Lower lobe of right lung (tissue), 2 donors: ENCODE data around the gene THSD8. TPM values are rescaled to one million over a fixed set of nuclear protein-coding genes. Genes with fewer than 3 reads are reported as not detected.

Experiments
- ATAC-seq, 2 donors: fragments of 200-7000 bp; cut with Tn5 transposase; one replicate each; pipeline ENCODE4 v1.9.1; 2020 to 2022; ENCODE audit warnings: mild to moderate bottlenecking in 2 of 2, moderate library complexity in 2 of 2
- DNase-seq: peaks from one replicate; pipeline ENCODE4 v3.0.0-alpha.2; 2020
- H3K27ac ChIP-seq: fragments of 200-600 bp; one replicate; pipeline ENCODE4 v1.8.0; 2022
- H3K27me3 ChIP-seq: fragments of 200-600 bp; one replicate; pipeline ENCODE4 v1.8.0; 2022; ENCODE audit warnings: low read depth
- H3K36me3 ChIP-seq: fragments of 200-600 bp; one replicate; pipeline ENCODE4 v1.8.0; 2022; ENCODE audit warnings: mild to moderate bottlenecking
- H3K4me1 ChIP-seq: fragments of 200-600 bp; one replicate; pipeline ENCODE4 v1.8.0; 2022
- H3K4me3 ChIP-seq: fragments of 200-600 bp; one replicate; pipeline ENCODE4 v1.8.0; 2022; ENCODE audit warnings: mild to moderate bottlenecking
- H3K9me3 ChIP-seq: fragments of 200-600 bp; one replicate; pipeline ENCODE4 v1.8.0; 2022
- intact Hi-C: fragments of 100-400 bp; cut with DNase I; formaldehyde crosslinking; loops from one replicate; pipeline ENCODE4 v1.11.0; 2022
- total RNA-seq: library from RNA; stranded (reverse); fragmentation: NEBNext Ultra II Directional; extraction: Animal tissue kit (Norgen Biotek cat#: 25700); gene quantifications from one replicate; pipeline ENCODE4 v1.2.1, GENCODE V29; 2021
- TF ChIP-seq, protein P1 (sequence below): fragments of 200-600 bp; IDR thresholded peaks from one replicate; pipeline ENCODE4 v1.8.0; 2022; ENCODE audit warnings: antibody characterized with exemption, mild to moderate bottlenecking
- donor health status: DM: no; HTN: yes; CAD: no; lungs with severe emphysema.

Gene THSD8
- total RNA-seq, 1 donor from 2014 or later: 1.5 TPM

DNA sequence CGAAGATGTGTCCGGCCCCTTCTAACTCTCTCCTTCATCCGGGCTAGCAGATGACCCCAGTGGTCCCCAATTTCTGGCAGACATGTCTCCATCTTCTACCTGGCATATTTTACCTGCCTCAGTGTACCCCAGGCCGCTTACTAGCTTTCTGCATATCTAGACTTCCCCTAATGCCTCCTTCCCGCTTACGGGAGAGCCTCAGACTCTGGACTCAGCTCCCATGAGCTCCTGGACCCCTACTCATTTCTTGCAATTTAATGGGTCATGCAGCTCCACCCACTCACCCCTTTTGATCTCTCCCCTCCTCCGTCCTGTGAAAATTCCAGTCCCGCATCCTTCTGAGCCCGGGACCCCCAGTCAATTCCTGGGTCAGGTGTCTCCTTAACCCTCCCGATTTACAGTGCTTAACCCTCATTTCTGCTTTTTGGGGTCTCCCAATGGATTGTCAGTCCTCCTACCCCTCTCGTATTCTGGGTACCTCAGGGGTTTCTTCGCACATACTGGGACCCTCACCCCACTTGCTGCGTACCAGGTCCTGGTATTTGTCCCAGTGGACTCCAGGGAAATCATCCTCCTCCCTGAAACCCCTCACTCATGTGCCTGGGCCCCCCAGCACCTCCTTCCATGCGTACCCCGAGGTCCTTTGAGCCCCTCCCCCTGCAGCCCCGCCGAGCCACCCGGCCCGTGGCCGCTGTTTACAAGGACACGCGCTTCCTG, 11.1 kb upstream of the THSD8 start:
- intact Hi-C loops: no loop called here
- peak overlapping the region; percentile 95 for H3K4me3 ChIP-seq
- TF ChIP-seq, protein P1, sequence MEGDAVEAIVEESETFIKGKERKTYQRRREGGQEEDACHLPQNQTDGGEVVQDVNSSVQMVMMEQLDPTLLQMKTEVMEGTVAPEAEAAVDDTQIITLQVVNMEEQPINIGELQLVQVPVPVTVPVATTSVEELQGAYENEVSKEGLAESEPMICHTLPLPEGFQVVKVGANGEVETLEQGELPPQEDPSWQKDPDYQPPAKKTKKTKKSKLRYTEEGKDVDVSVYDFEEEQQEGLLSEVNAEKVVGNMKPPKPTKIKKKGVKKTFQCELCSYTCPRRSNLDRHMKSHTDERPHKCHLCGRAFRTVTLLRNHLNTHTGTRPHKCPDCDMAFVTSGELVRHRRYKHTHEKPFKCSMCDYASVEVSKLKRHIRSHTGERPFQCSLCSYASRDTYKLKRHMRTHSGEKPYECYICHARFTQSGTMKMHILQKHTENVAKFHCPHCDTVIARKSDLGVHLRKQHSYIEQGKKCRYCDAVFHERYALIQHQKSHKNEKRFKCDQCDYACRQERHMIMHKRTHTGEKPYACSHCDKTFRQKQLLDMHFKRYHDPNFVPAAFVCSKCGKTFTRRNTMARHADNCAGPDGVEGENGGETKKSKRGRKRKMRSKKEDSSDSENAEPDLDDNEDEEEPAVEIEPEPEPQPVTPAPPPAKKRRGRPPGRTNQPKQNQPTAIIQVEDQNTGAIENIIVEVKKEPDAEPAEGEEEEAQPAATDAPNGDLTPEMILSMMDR: no peak
- H3K9me3 ChIP-seq: no peaks in the 10 kb centered on the region
- H3K4me1 ChIP-seq: peaks cover 52% of the 10 kb centered on the region
- DNase-seq (no peak), ATAC-seq (no peak)
- no peaks in the 10 kb centered on the region for H3K27me3 ChIP-seq
- peak overlapping the region; percentile 99 for H3K27ac ChIP-seq
- H3K36me3 ChIP-seq: no peaks in the 10 kb centered on the region

DNA sequence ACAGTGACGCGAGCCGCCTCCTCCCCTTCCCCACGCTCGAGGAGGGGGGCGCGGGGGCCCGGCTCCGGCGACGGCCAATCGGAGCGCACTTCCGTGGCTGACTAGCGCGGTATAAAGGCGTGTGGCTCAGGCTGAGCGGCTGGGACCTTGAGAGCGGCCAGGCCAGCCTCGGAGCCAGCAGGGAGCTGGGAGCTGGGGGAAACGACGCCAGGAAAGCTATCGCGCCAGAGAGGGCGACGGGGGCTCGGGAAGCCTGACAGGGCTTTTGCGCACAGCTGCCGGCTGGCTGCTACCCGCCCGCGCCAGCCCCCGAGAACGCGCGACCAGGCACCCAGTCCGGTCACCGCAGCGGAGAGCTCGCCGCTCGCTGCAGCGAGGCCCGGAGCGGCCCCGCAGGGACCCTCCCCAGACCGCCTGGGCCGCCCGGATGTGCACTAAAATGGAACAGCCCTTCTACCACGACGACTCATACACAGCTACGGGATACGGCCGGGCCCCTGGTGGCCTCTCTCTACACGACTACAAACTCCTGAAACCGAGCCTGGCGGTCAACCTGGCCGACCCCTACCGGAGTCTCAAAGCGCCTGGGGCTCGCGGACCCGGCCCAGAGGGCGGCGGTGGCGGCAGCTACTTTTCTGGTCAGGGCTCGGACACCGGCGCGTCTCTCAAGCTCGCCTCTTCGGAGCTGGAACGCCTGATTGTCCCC, 10.4 kb upstream of the THSD8 start, which contains the start of gene JUNB:
Gene JUNB, plus strand, starts transcription at position 142 of the 706 bp plus-strand sequence. Its CDS starts 286 bp downstream, at position 428.
- intact Hi-C loops: no loop called here
- TF ChIP-seq, protein P1: no peak
- no peaks in the 10 kb centered on the region for H3K36me3 ChIP-seq
- H3K27me3 ChIP-seq: no peaks in the 10 kb centered on the region
- DNase-seq (peak; percentile 98), ATAC-seq (peak; percentile 65 to 76)
- H3K4me1 ChIP-seq: peaks cover 52% of the 10 kb centered on the region
- peak within 1 kb of the TSS; percentile 99 for H3K27ac ChIP-seq
- H3K9me3 ChIP-seq: no peaks in the 10 kb centered on the region
- peak within 1 kb of the TSS; percentile 95 for H3K4me3 ChIP-seq

GRCh38 chr19:12792051-12792852, 9.6 kb upstream of the THSD8 start:
- intact Hi-C loops: no loop called here
- no peaks in the 10 kb centered on the region for H3K9me3 ChIP-seq
- H3K4me1 ChIP-seq: peaks cover 45% of the 10 kb centered on the region
- peak overlapping the region; percentile 99 for H3K27ac ChIP-seq
- DNase-seq: peak; percentile 90
- TF ChIP-seq, protein P1: no peak
- peaks cover 5% of the 10 kb centered on the region for H3K36me3 ChIP-seq
- H3K27me3 ChIP-seq: no peaks in the 10 kb centered on the region
- peak overlapping the region; percentile 95 for H3K4me3 ChIP-seq
- ATAC-seq: no peak

- intact Hi-C loops: no loop called here
Observed at GRCh38 chr19:12792853-12793289, 9.0 kb upstream of the THSD8 start.

More at GRCh38 chr19:12792853-12793289, 9.0 kb upstream of the THSD8 start:
- Histone ChIP-seq H3K36me3 (peaks cover 5% of the 10 kb centered on the region), H3K4me3 (peak overlapping the region; percentile 95), H3K27me3 (no peaks in the 10 kb centered on the region), H3K4me1 (peaks cover 39% of the 10 kb centered on the region), H3K9me3 (no peaks in the 10 kb centered on the region), H3K27ac (peak overlapping the region; percentile 99)
- TF ChIP-seq, protein P1: no peak
- DNase-seq (no peak), ATAC-seq (no peak)
